Esophagus squamous epithelium (tissue), 4 donors: ENCODE results near the gene FAAP20.

Experiments used
- POLR2A ChIP-seq, 4 donors: fragments of 450-650 bp; IDR thresholded peaks; one replicate each; pipeline ENCODE4 v1.6.1; 2017; ENCODE audit warnings: antibody characterized with exemption in 4 of 4, mild to moderate bottlenecking in 4 of 4, moderate library complexity in 3 of 4
- TF ChIP-seq, protein P1 (sequence below), 6 experiments: fragments of 450-650 bp in 4 of 6; fragments of 200-600 bp in 2 of 6; sonication (generic) in 2 of 6; IDR thresholded peaks; one replicate each; pipeline ENCODE4 v1.5.1; 2016 to 2019; ENCODE audit warnings: antibody characterized with exemption in 6 of 6, mild to moderate bottlenecking in 4 of 6, moderate library complexity in 4 of 6

DNA sequence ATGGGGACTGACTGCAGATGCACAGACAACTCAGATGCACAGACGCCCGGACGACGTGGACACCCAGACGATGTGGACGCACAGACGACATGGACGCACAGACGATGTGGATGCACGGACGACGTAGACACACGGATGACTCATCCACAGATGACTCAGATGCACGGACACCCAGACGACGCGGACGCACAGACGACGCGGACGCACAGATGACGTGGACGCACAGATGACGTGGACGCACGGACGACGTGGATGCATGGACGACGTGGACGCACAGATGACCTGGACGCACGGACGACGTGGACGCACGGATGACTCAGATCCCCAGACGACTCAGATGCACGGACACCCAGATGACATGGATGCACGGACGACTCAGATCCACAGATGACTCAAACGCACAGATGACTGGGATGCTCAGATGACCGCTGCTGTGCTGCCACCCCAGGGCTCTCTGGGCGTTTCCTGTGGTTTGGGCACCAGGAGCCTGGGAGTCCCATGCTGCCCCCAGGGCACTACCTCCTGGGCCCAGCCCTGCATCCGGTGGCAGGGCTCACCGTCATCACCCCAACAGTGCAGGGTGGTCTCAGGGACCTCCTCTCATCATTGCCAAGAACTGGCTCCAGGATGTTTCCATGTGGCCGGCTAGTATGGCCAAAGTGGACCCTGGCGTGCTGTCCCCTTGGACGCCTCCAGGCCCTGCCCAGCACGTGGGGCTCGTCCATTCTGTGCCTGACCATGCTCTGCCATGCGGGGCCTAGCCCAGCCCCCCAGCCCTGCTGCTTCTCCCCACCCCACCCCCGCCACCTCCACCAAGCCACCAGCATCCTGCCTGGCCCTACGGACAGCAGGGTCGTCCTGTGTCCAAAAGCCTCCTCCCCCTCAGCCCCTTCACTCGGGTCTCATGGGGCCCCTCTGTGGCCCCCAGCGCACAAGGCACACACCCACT is 14.0 kb downstream of the FAAP20 start:
- TF ChIP-seq, protein P1, sequence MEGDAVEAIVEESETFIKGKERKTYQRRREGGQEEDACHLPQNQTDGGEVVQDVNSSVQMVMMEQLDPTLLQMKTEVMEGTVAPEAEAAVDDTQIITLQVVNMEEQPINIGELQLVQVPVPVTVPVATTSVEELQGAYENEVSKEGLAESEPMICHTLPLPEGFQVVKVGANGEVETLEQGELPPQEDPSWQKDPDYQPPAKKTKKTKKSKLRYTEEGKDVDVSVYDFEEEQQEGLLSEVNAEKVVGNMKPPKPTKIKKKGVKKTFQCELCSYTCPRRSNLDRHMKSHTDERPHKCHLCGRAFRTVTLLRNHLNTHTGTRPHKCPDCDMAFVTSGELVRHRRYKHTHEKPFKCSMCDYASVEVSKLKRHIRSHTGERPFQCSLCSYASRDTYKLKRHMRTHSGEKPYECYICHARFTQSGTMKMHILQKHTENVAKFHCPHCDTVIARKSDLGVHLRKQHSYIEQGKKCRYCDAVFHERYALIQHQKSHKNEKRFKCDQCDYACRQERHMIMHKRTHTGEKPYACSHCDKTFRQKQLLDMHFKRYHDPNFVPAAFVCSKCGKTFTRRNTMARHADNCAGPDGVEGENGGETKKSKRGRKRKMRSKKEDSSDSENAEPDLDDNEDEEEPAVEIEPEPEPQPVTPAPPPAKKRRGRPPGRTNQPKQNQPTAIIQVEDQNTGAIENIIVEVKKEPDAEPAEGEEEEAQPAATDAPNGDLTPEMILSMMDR (IDR thresholded peaks at IDR 0.05): no peak
- no peak for TF ChIP-seq POLR2A (IDR thresholded peaks at IDR 0.05)
